PC-3 (cell line): ENCODE data around the gene SCIN. TPM values are rescaled to one million over a fixed set of nuclear protein-coding genes. Genes with fewer than 3 reads are reported as not detected.

Source experiments
- ATAC-seq: fragments of 200-7000 bp; cut with Tn5 transposase; 2 replicates; pipeline ENCODE4 v1.9.1; 2020; ENCODE audit warnings: mild to moderate bottlenecking, moderate library complexity
- BruUV-seq: library from RNA; stranded (reverse); fragments of 400-500 nt; replicated peaks from 2 replicates; lab custom pipeline; 2021; lab: Mats Ljungman, UMichigan
- CTCF ChIA-PET: fragments of 300-600 bp; sonication (Branson Sonifier 250); formaldehyde crosslinking; loops from one replicate; lab custom pipeline; 2022; ENCODE audit warnings: antibody characterized with exemption; lab: Charles Lee
- POLR2A ChIA-PET: fragments of 300-600 bp; sonication (Branson Sonifier 250); formaldehyde crosslinking; loops from one replicate; lab custom pipeline; 2022; ENCODE audit warnings: antibody characterized with exemption; ENCODE audit not compliant: unreplicated experiment; lab: Charles Lee
- DNase-seq: peaks from one replicate; pipeline ENCODE4 v3.0.0-alpha.2; 2015
- H2AFZ ChIP-seq: fragments of 300-600 bp; sonication (generic); 2 replicates; pipeline ENCODE4 v1.6.0; 2016; ENCODE audit warnings: antibody characterized with exemption, low read length
- H3F3A ChIP-seq: fragments of 300-600 bp; sonication (generic); one replicate; pipeline ENCODE4 v1.6.0; 2017; ENCODE audit warnings: antibody characterized with exemption, low read length, control low read depth, mild to moderate bottlenecking; ENCODE audit not compliant: unreplicated experiment
- H3K27ac ChIP-seq: fragments of 300-600 bp; sonication (generic); 2 replicates; pipeline ENCODE4 v1.5.1; 2016; ENCODE audit warnings: mild to moderate bottlenecking, low read length
- H3K27me3 ChIP-seq: fragments of 300-600 bp; sonication (generic); 2 replicates; pipeline ENCODE4 v1.6.1; 2016; ENCODE audit warnings: low read length, mixed read lengths
- H3K36me3 ChIP-seq: fragments of 300-600 bp; sonication (generic); 2 replicates; pipeline ENCODE4 v1.6.1; 2016; ENCODE audit warnings: low read depth, mixed run types, low read length, mixed read lengths
- H3K4me1 ChIP-seq: fragments of 300-600 bp; sonication (generic); 2 replicates; pipeline ENCODE4 v1.5.1; 2016; ENCODE audit warnings: low read length; ENCODE audit not compliant: insufficient read depth
- H3K4me2 ChIP-seq: fragments of 300-600 bp; sonication (generic); 2 replicates; pipeline ENCODE4 v1.6.0; 2016; ENCODE audit warnings: low read length
- H3K4me3 ChIP-seq: fragments of 300-600 bp; sonication (generic); 2 replicates; pipeline ENCODE4 v1.5.1; 2016; ENCODE audit warnings: mild to moderate bottlenecking, low read length, mixed read lengths
- H3K79me2 ChIP-seq: fragments of 300-600 bp; sonication (generic); 2 replicates; pipeline ENCODE4 v1.6.1; 2017; ENCODE audit warnings: low read length, mixed read lengths
- H3K9ac ChIP-seq: fragments of 300-600 bp; sonication (generic); 2 replicates; pipeline ENCODE4 v1.6.0; 2016; ENCODE audit warnings: mild to moderate bottlenecking, low read length
- H3K9me2 ChIP-seq: fragments of 300-600 bp; sonication (generic); replicated peaks from 2 replicates; pipeline ENCODE4 v1.6.1; 2016; ENCODE audit warnings: mixed run types, low read length, mixed read lengths
- H3K9me3 ChIP-seq: fragments of 300-600 bp; sonication (generic); 2 replicates; pipeline ENCODE4 v1.6.1; 2016; ENCODE audit warnings: low read length, mixed read lengths
- H4K20me1 ChIP-seq: fragments of 300-600 bp; sonication (generic); 2 replicates; pipeline ENCODE4 v1.6.1; 2016; ENCODE audit warnings: low read length, mixed read lengths
- EZH2 ChIP-seq: fragments of 300-600 bp; sonication (generic); IDR thresholded peaks from one replicate; pipeline ENCODE4 v1.6.1; 2017; ENCODE audit warnings: antibody characterized with exemption, mild to moderate bottlenecking, low read length; ENCODE audit not compliant: unreplicated experiment
- EZH2phosphoT487 ChIP-seq: fragments of 300-600 bp; sonication (generic); IDR thresholded peaks from 2 replicates; pipeline ENCODE4 v1.6.1; 2018; ENCODE audit warnings: mild to moderate bottlenecking, antibody characterized with exemption, low read length, borderline replicate concordance
- intact Hi-C: fragments of 100-400 bp; cut with micrococcal nuclease; formaldehyde crosslinking; loops from 2 replicates; pipeline ENCODE4 v1.9.0; 2023
- total RNA-seq: library from RNA; depleted of rRNA; stranded (reverse); fragments of >200 nt; gene quantifications from 2 replicates; pipeline ENCODE4 v1.2.3, GENCODE V29; 2014
- TF ChIP-seq, protein P1 (sequence below): fragments of 300-600 bp; sonication (generic); conservative IDR thresholded peaks from 2 replicates; pipeline ENCODE4 v1.5.1; 2017; ENCODE audit warnings: antibody characterized with exemption, low read depth, mild to moderate bottlenecking, low read length

The SCIN gene
- total RNA-seq, 1 experiment from 2014 or later: 0.91 TPM

- H3K4me1 ChIP-seq: peaks cover 16% of the 10 kb centered on the region
- H3K9ac ChIP-seq: no peak overlapping the region
- H3K4me3 ChIP-seq: no peak overlapping the region
- no peaks in the 10 kb centered on the region for H3K9me3 ChIP-seq
- no TSS peak for BruUV-seq
- no peaks in the 10 kb centered on the region for H3F3A ChIP-seq
- intact Hi-C loops: no loop called here
- POLR2A ChIA-PET: no interaction called here
- no peaks in the 10 kb centered on the region for H4K20me1 ChIP-seq
- no peak overlapping the region for H2AFZ ChIP-seq
- CTCF ChIA-PET: interaction anchor here (0.6 kb wide), 1 partner anchor 577 kb away, joined by 3 read pairs; no protein-coding TSS in a partner anchor
- ATAC-seq: 0 out of 2 replicates have a peak, but pooled peaks have one; percentile 43
- no peaks in the 10 kb centered on the region for H3K36me3 ChIP-seq
- DNase-seq: no peak
- H3K27ac ChIP-seq: no peak overlapping the region
- H3K4me2 ChIP-seq: no peak overlapping the region
- H3K27me3 ChIP-seq: no peaks in the 10 kb centered on the region
- H3K9me2 ChIP-seq: no peaks in the 10 kb centered on the region
- TF ChIP-seq EZH2 (no peak), EZH2phosphoT487 (no peak)
- TF ChIP-seq, protein P1, sequence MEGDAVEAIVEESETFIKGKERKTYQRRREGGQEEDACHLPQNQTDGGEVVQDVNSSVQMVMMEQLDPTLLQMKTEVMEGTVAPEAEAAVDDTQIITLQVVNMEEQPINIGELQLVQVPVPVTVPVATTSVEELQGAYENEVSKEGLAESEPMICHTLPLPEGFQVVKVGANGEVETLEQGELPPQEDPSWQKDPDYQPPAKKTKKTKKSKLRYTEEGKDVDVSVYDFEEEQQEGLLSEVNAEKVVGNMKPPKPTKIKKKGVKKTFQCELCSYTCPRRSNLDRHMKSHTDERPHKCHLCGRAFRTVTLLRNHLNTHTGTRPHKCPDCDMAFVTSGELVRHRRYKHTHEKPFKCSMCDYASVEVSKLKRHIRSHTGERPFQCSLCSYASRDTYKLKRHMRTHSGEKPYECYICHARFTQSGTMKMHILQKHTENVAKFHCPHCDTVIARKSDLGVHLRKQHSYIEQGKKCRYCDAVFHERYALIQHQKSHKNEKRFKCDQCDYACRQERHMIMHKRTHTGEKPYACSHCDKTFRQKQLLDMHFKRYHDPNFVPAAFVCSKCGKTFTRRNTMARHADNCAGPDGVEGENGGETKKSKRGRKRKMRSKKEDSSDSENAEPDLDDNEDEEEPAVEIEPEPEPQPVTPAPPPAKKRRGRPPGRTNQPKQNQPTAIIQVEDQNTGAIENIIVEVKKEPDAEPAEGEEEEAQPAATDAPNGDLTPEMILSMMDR: no peak
- no peaks in the 10 kb centered on the region for H3K79me2 ChIP-seq
These were observed 14.4 kb downstream of the SCIN start for GRCh38 chr7:12584930-12585329.

GRCh38 chr7:12586271-12586670 lies 15.8 kb downstream of the SCIN start:
- Histone ChIP-seq H3K79me2 (no peaks in the 10 kb centered on the region), H3F3A (no peaks in the 10 kb centered on the region), H3K4me3 (no peak overlapping the region), H3K27ac (no peak overlapping the region), H3K9me3 (no peaks in the 10 kb centered on the region), H3K9me2 (no peaks in the 10 kb centered on the region), H3K4me2 (no peak overlapping the region), H4K20me1 (no peaks in the 10 kb centered on the region), H3K27me3 (no peaks in the 10 kb centered on the region), H2AFZ (no peak overlapping the region), H3K36me3 (no peaks in the 10 kb centered on the region), H3K4me1 (peaks cover 16% of the 10 kb centered on the region), H3K9ac (no peak overlapping the region)
- no TSS peak for BruUV-seq
- ChIA-PET CTCF (no interaction called here), POLR2A (no interaction called here)
- TF ChIP-seq EZH2phosphoT487 (no peak), EZH2 (no peak)
- DNase-seq (no peak), ATAC-seq (no peak)
- intact Hi-C loops: no loop called here

- Histone ChIP-seq H3K4me1 (peaks cover 16% of the 10 kb centered on the region), H3K79me2 (no peaks in the 10 kb centered on the region), H3K9ac (no peak overlapping the region), H3F3A (no peaks in the 10 kb centered on the region), H3K4me3 (no peak overlapping the region), H3K9me2 (no peaks in the 10 kb centered on the region), H3K36me3 (no peaks in the 10 kb centered on the region), H3K9me3 (no peaks in the 10 kb centered on the region), H4K20me1 (no peaks in the 10 kb centered on the region), H2AFZ (no peak overlapping the region), H3K4me2 (no peak overlapping the region), H3K27me3 (no peaks in the 10 kb centered on the region), H3K27ac (no peak overlapping the region)
- ChIA-PET CTCF (no interaction called here), POLR2A (no interaction called here)
- intact Hi-C loops: no loop called here
- TF ChIP-seq, protein P1: no peak
- TF ChIP-seq EZH2phosphoT487: no peak
- TF ChIP-seq EZH2: no peak
- BruUV-seq: no TSS peak
- DNase-seq (no peak), ATAC-seq (no peak)
These were observed 17.9 kb downstream of the SCIN start for GRCh38 chr7:12588259-12588904.
